ENCODE results near the gene CATSPER4.

DNA sequence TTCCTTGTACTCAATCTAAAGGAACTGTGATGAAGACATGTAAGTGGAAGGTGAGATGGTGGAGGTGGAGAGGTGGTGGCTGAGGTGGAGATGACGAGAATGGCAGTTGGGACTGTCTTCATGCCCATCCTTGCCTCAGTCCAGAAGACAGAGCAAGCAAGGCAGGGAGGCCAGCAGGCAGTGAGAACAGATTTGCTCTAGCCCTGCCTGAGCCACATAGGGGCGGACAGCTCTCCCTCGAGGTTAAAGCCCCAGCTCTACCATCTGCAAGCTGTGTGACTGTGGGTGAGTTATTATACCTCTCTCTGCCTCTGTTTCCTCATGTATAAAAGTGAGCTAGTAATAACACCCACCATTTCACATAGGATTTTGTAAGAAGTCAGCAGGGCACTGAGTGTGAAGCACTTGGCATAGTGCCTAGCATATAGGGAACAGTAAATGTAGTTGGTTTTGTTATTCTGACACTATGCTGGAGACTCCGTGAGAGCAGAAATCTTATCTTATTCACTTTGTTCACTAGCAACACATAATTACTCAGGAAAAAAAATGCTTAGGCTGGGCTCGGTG, 36.4 kb upstream of the CATSPER4 start:
- TF ChIP-seq EZH2 (IDR thresholded peaks at IDR 0.05; ENCODE audit: low read depth, unreplicated experiment) (no peak), EZH2phosphoT487 (IDR thresholded peaks at IDR 0.05; ENCODE audit: unreplicated experiment) (no peak), POLR2AphosphoS5 (IDR thresholded peaks at IDR 0.05; ENCODE audit: low read depth) (no peak), NANOG (IDR thresholded peaks at IDR 0.05; ENCODE audit: borderline replicate concordance) (no peak)
- TF ChIP-seq, protein P1, sequence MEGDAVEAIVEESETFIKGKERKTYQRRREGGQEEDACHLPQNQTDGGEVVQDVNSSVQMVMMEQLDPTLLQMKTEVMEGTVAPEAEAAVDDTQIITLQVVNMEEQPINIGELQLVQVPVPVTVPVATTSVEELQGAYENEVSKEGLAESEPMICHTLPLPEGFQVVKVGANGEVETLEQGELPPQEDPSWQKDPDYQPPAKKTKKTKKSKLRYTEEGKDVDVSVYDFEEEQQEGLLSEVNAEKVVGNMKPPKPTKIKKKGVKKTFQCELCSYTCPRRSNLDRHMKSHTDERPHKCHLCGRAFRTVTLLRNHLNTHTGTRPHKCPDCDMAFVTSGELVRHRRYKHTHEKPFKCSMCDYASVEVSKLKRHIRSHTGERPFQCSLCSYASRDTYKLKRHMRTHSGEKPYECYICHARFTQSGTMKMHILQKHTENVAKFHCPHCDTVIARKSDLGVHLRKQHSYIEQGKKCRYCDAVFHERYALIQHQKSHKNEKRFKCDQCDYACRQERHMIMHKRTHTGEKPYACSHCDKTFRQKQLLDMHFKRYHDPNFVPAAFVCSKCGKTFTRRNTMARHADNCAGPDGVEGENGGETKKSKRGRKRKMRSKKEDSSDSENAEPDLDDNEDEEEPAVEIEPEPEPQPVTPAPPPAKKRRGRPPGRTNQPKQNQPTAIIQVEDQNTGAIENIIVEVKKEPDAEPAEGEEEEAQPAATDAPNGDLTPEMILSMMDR (conservative IDR thresholded peaks at IDR 0.05; ENCODE audit: low read depth in 2 of 2) = no peak

Measured in GM23338 (cell line).